ENCODE results near the gene MYL6. TPM values are rescaled to one million over a fixed set of nuclear protein-coding genes. Genes with fewer than 3 reads are reported as not detected.

MYL6 gene
- total and polyA plus RNA-seq, 9 of the 15 experiments (the other 6 are each of a cell fraction or from before 2014, with no cell fraction given) = 557 to 1,664 (median 958) TPM

- no peak for TF ChIP-seq SRSF9 (IDR thresholded peaks at IDR 0.05; ENCODE audit: borderline replicate concordance, low read depth, low read length)
- TF ChIP-seq CXXC5 (CRISPR knock-in tag; IDR thresholded peaks at IDR 0.05) = peak; percentile 94
- TF ChIP-seq BRD9 (IDR thresholded peaks at IDR 0.05; ENCODE audit: low read depth, partially characterized antibody) = peak; percentile 68
- TF ChIP-seq FOS (IDR thresholded peaks at IDR 0.05; ENCODE audit: extremely low read depth, insufficient read length) = no peak
- no peak for TF ChIP-seq FOXJ3 (CRISPR knock-in tag; IDR thresholded peaks at IDR 0.05)
- TF ChIP-seq NCOA6 (IDR thresholded peaks at IDR 0.05) = no peak
- TF ChIP-seq POU5F1 (IDR thresholded peaks at IDR 0.05; ENCODE audit: borderline replicate concordance, low read depth, low read length, partially characterized antibody) = no peak
- TF ChIP-seq ZNF146 (CRISPR knock-in tag; IDR thresholded peaks at IDR 0.05; ENCODE audit: unreplicated experiment) = no peak
- TF ChIP-seq TEAD1 (CRISPR knock-in tag; IDR thresholded peaks at IDR 0.05) = peak in 1 of 2 experiments; percentile 93; a peak in 2 of 4 replicates
- TF ChIP-seq MYNN (IDR thresholded peaks at IDR 0.05) = no peak
- no peak for TF ChIP-seq MYNN (CRISPR knock-in tag; IDR thresholded peaks at IDR 0.05)
- TF ChIP-seq ZBTB2 (IDR thresholded peaks at IDR 0.05) = peak; percentile 68; the same call in 1 of the 2 replicates
- TF ChIP-seq ZNF79 (CRISPR knock-in tag; IDR thresholded peaks at IDR 0.05; ENCODE audit: low read depth) = no peak
- no peak for TF ChIP-seq ZNF507 (tag; conservative IDR thresholded peaks at IDR 0.05)
- TF ChIP-seq GATAD2A (IDR thresholded peaks at IDR 0.05) = 0 out of 2 replicates have a peak, but pooled peaks have one; percentile 14
- no peak for TF ChIP-seq ZNF398 (CRISPR knock-in tag; IDR thresholded peaks at IDR 0.05)
- 0 out of 2 replicates have a peak, but pooled peaks have one; percentile 17 for TF ChIP-seq TRIM28 (IDR thresholded peaks at IDR 0.05)
- TF ChIP-seq GMEB1 (CRISPR knock-in tag; IDR thresholded peaks at IDR 0.05) = no peak
- no peak for TF ChIP-seq MCM5 (IDR thresholded peaks at IDR 0.05; ENCODE audit: low read depth)
- no peak for TF ChIP-seq CREB3 (tag; conservative IDR thresholded peaks at IDR 0.05; ENCODE audit: low read depth)
- TF ChIP-seq SUPT5H (IDR thresholded peaks at IDR 0.05) = 0 out of 2 replicates have a peak, but pooled peaks have one; percentile 64
- no peak for TF ChIP-seq DNMT1 (IDR thresholded peaks at IDR 0.05)
- TF ChIP-seq ZNF766 (CRISPR knock-in tag; conservative IDR thresholded peaks at IDR 0.05) = peak; percentile 69; the same call in 1 of the 2 replicates
- no peak for TF ChIP-seq PURB (CRISPR knock-in tag; IDR thresholded peaks at IDR 0.05; ENCODE audit: low read depth)
- peak in 1 of 2 experiments; percentile 65; a peak in 2 of 4 replicates for TF ChIP-seq RCOR1 (IDR thresholded peaks at IDR 0.05; ENCODE audit: borderline replicate concordance in 1 of 2, low read depth in 2 of 2, low read length in 2 of 2)
Observed at GRCh38 chr12:56189918-56190694, 31.9 kb downstream of the MYL6 start (continued).

Measured in K562 (cell line).